A549 treated with GW870086 at 1 μM for 4 hours (cell line): Measurements from ENCODE around the gene STOML2. TPM values are rescaled to one million over a fixed set of nuclear protein-coding genes. Genes with fewer than 3 reads are reported as not detected.

Experiments used
- total RNA-seq: library from RNA; stranded (reverse); fragments of 200-300 nt; extraction: Qiagen RNA extraction; gene quantifications from 5 replicates; pipeline ENCODE4 v1.2.3, GENCODE V29; 2022; ENCODE audit warnings: low read depth

Gene STOML2, protein sequence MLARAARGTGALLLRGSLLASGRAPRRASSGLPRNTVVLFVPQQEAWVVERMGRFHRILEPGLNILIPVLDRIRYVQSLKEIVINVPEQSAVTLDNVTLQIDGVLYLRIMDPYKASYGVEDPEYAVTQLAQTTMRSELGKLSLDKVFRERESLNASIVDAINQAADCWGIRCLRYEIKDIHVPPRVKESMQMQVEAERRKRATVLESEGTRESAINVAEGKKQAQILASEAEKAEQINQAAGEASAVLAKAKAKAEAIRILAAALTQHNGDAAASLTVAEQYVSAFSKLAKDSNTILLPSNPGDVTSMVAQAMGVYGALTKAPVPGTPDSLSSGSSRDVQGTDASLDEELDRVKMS
- total RNA-seq, result 226 to 272 TPM (median 253 TPM) in 5 replicates

DNA sequence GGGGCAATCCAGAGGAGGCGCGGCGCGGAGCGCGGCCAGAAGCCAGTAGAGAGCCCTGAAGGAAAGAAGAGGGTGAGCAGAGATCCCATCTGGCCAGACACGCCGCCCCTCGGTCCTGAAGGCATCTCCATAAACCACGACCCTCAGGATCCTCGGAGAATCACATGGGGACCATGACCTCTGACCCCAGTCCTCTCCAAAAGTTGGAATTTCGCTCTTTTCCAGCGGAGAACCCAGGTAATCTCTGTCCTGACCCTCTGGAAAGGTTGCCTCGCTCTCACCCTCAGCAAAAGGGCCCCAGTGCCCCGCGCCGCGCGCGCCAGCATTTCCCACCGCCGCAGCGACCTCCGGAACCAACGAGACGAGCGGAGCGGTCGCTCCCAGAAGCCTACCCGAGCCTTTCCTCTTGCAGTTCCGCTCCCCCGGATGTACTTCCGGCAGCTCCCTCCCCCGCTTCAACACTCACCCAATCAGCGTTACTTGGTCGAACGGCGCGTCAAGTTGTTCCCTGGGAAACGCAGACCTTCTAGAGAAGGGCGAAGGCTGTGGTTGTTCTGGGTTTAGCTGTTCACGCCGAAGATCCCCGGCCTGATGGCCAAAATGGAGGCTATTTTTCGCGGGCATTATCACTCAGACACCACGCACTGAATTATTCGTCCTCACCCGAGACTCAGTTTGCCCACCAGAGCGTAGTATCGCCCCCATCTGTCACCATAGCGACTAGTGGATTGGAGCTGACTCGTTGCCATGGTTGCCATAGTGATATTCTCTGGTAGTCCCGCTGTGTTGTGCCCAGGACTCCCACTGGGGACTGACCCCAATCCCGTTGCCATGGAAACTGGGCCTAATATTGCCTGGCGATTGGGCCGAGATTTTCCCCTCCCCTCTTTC, at the start of gene STOML2:
Gene STOML2, minus strand, starts transcription at position 363 of the 891 bp plus-strand sequence. Its CDS starts 37 bp downstream, at position 326.

GRCh38 chr9:35115680-35116538, 13.0 kb upstream of the STOML2 start, which contains the start of gene ATOSB:
Gene ATOSB (minus strand): TSS chr9:35115862. CDS start chr9:35108274, 7,588 bp downstream.

DNA sequence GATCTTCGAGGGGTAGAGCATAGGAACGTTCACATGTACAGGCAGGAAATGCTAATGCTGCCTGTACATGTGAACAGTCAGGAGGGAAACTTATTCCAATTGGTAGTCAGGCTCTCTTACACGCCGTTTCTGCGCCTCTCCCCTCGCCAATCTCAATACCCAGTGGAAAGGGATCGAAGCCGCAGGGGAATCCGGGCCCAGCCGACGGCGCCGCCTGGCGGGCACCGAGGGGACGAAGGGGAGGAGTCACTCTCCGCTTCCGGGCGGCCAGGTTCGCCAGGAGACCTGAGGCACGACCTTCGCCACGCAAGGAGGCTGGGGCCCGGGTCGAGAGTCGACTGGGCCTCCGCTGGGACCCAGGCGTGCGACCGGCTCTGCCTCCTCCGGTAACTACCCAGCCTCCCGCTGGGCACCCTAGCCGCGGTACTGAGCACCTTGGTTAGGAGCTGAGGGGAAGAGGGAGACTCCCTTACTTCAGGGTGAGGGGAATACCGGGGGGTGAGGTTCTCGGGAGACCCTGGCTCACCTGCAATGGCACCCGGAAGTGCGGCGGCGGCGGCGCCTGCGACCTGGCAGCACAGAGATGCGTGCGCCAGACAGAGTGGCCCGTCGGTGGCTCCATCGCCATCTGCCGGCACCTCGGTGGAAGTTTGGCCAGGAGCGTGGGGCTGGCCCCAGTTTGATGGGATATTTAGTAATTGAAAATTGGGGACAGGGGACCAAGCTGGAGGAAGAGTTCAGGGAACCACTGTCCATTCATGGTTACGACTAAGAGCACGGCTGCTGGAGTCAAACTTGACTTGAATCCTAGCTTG, 6.7 kb downstream of the STOML2 start, which contains the start of gene PIGO:
Gene PIGO, minus strand, starts transcription at position 557 of the 815 bp plus-strand sequence. CDS start 1,026 bp downstream, outside the sequence.

DNA sequence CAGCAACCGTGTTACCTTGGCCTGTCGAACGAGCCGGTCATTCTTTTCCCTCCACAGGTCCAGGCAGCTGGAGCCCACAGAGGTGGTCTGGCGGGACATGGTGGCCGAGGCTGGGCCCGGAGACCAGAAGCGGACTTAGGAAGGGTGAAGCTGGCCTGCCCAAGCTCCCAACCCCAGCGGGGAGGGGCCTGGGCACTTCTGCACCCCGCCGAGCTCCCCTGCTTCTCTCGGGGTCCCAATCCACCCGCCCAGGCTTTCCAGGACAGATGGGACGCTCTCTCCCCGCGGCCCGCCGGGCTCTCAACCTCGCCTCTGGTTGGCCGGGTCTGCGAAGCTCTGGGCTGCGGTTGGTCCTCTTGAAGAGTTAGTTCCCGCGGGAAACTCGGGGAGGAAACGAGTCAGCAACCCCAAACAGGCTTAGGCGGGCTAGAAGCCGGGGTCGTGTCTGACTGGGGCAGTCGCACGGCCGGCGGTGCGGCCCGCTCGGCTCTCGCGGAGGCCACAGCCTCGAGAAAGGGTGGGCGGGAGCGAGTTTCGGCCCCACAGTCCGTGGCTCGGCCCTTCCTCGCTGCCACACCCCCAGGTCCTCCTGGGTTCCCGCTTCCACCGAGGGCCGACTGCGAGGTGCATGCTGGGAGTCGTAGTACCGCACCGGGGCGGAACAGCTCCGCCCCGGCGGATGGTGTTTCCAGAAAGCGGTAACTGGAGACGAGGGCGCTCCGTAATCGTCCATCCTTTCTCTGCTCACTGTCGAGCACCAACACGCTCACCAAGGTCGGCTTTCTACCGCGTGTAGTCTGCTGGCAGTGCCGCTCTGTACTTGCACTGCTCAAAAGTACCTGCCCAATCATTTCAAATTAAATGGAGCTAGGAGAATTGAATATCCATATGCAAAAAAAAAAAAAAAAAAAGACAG, 23.2 kb downstream of the STOML2 start, which contains the start of gene FANCG:
Gene FANCG, minus strand, starts transcription at position 517 of the 916 bp plus-strand sequence. Its CDS starts 418 bp downstream, at position 99.

DNA sequence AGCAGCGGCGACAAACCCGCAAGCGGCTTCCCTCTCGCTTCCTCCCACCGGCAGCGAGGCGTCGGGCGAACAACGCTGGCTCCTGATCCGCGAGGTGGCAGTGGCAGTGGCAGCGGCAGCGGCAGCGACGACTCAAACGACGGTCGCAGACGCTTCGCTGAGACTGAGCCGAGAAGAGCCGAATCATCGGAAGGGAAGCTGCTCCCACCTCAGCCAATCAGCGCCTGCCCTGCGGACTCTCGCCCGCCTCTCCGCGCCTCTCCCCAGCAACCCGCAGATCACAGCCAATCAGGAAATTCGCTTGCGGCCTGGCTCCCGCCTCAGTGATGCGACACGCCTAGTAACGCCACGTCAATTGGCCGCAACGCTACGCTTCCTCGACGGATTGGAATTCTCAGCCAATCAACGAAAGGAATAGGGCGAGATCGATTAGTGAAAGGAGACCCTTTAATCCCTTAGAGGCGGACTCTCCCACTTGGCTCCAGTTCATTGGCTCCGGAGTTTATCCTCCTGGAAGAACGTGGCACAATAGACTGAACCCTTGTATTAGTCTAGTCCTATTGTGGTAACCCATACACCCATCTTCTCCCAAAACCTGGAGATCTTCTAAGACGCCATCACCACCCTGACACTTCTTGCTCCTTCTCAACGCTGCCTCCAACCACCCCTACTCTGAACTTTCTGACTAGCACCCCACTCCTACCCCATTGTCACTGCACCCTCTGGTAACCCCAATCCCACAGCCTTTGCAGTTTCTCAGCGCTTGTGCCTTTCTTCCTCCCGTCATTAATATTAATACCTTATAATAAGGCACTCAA, 30.3 kb downstream of the STOML2 start, which contains the start of gene VCP:
Gene VCP, minus strand, starts transcription at position 165 of the 818 bp plus-strand sequence. CDS start 272 bp downstream, outside the sequence.

Other genes with a start within 250 kb of the STOML2 start
- 0.07 to 0.29 TPM (median 0.16 TPM) in 5 replicates for gene PHF24, start 144.8 kb downstream of the STOML2 start, total RNA-seq
- 7.7 to 9.8 TPM (median 9.6 TPM) in 5 replicates for gene DNAJB5, start 113.4 kb downstream of the STOML2 start, total RNA-seq
- gene VCP, start 30.5 kb downstream of the STOML2 start, total RNA-seq, result 266 to 301 TPM (median 280 TPM) in 5 replicates
- gene FANCG, start 23.2 kb downstream of the STOML2 start, total RNA-seq, result 34.6 to 51.4 TPM (median 50.5 TPM) in 5 replicates
- 41.0 to 59.8 TPM (median 50.6 TPM) in 5 replicates for gene PIGO, start 6.5 kb downstream of the STOML2 start, total RNA-seq
- gene ATOSB, start 12.7 kb upstream of the STOML2 start, total RNA-seq, result 8.1 to 13.4 TPM (median 10.5 TPM) in 5 replicates
- gene UNC13B, start 58.9 kb upstream of the STOML2 start, total RNA-seq, result 8.6 to 11.2 TPM (median 10.1 TPM) in 5 replicates